HepG2 (cell line): ENCODE data around the gene TTC38. TPM values are rescaled to one million over a fixed set of nuclear protein-coding genes. Genes with fewer than 3 reads are reported as not detected.
A peak's percentile ranks its signal among the peaks of the same experiment; 100 is the strongest.

ENCODE experiments used
- CBX2 ChIP-seq, 2 experiments: fragments of 200-600 bp in 1 of 2; sonication (generic); formaldehyde crosslinking in 1 of 2; IDR thresholded peaks; 2 replicates each; pipeline versions ENCODE4 v1.7.0 to v1.8.1; 2018 to 2022; ENCODE audit warnings: low read depth in 2 of 2, low read length in 1 of 2, mild to moderate bottlenecking in 1 of 2, missing genetic modification reagents in 1 of 2
- CCDC6 ChIP-seq: sonication (generic); formaldehyde crosslinking; IDR thresholded peaks from 2 replicates; pipeline ENCODE4 v1.8.1; 2022; ENCODE audit warnings: mild to moderate bottlenecking, missing genetic modification reagents, moderate library complexity
- CERS6 ChIP-seq: sonication (generic); formaldehyde crosslinking; IDR thresholded peaks from 2 replicates; pipeline ENCODE4 v1.5.0; 2020; ENCODE audit warnings: missing genetic modification reagents
- FOXA3 ChIP-seq: IDR thresholded peaks from 2 replicates; pipeline ENCODE4 v1.6.1; 2016; ENCODE audit warnings: missing genetic modification reagents, missing compliant biosample characterization
- GRHL1 ChIP-seq: sonication (generic); formaldehyde crosslinking; conservative IDR thresholded peaks from 2 replicates; pipeline ENCODE4 v1.8.0; 2022; ENCODE audit warnings: missing genetic modification reagents
- HHEX ChIP-seq: IDR thresholded peaks from 2 replicates; pipeline ENCODE4 v1.6.1; 2016; ENCODE audit warnings: control low read depth
- HNF1B ChIP-seq: sonication (generic); formaldehyde crosslinking; IDR thresholded peaks from 2 replicates; pipeline ENCODE4 v1.5.1; 2020; ENCODE audit warnings: mild to moderate bottlenecking, moderate library complexity, missing genetic modification reagents
- MED13 ChIP-seq: sonication (generic); formaldehyde crosslinking; IDR thresholded peaks from 2 replicates; pipeline ENCODE4 v1.5.0; 2020; ENCODE audit warnings: missing genetic modification reagents
- PHB2 ChIP-seq: fragments of 450-650 bp; IDR thresholded peaks from 2 replicates; pipeline ENCODE4 v1.6.1; 2018; ENCODE audit not compliant: partially characterized antibody
- SAP130 ChIP-seq: IDR thresholded peaks from 2 replicates; pipeline ENCODE4 v1.6.1; 2016; ENCODE audit warnings: low read depth
- SCMH1 ChIP-seq: sonication (generic); formaldehyde crosslinking; IDR thresholded peaks from 2 replicates; pipeline ENCODE4 v1.9.0; 2021; ENCODE audit warnings: missing genetic modification reagents, mild to moderate bottlenecking, borderline replicate concordance
- TAF1 ChIP-seq: sonication (generic); formaldehyde crosslinking; IDR thresholded peaks from 2 replicates; pipeline ENCODE4 v1.4.0; 2020; ENCODE audit warnings: missing genetic modification reagents
- ZBTB1 ChIP-seq: sonication (generic); formaldehyde crosslinking; IDR thresholded peaks from 2 replicates; pipeline ENCODE4 v1.4.0; 2020; ENCODE audit warnings: missing genetic modification reagents, borderline replicate concordance
- ZNF121 ChIP-seq: sonication (generic); formaldehyde crosslinking; IDR thresholded peaks from 2 replicates; pipeline ENCODE4 v1.5.0; 2020; ENCODE audit warnings: mild to moderate bottlenecking, missing genetic modification reagents
- ZNF260 ChIP-seq: sonication (generic); formaldehyde crosslinking; IDR thresholded peaks from 2 replicates; pipeline ENCODE4 v1.4.0; 2020; ENCODE audit warnings: missing genetic modification reagents, low read depth, mild to moderate bottlenecking, borderline replicate concordance
- ZNF264 ChIP-seq: sonication (generic); formaldehyde crosslinking; IDR thresholded peaks from 2 replicates; pipeline ENCODE4 v1.4.0; 2020; ENCODE audit warnings: missing genetic modification reagents
- ZNF292 ChIP-seq: sonication (generic); formaldehyde crosslinking; IDR thresholded peaks from 2 replicates; pipeline ENCODE4 v1.8.1; 2022; ENCODE audit warnings: mild to moderate bottlenecking, low read depth, missing genetic modification reagents, borderline replicate concordance
- ZNF616 ChIP-seq: sonication (generic); formaldehyde crosslinking; IDR thresholded peaks from 2 replicates; pipeline ENCODE4 v1.5.0; 2020; ENCODE audit warnings: low read depth, mild to moderate bottlenecking, missing genetic modification reagents
- ZNF740 ChIP-seq: sonication (generic); formaldehyde crosslinking; IDR thresholded peaks from 2 replicates; pipeline ENCODE4 v1.4.0; 2020; ENCODE audit warnings: missing genetic modification reagents
- ZNF784 ChIP-seq: sonication (generic); formaldehyde crosslinking; IDR thresholded peaks from 2 replicates; pipeline ENCODE4 v1.5.1; 2020; ENCODE audit warnings: missing genetic modification reagents, mild to moderate bottlenecking, borderline replicate concordance
- ZUFSP ChIP-seq: sonication (generic); formaldehyde crosslinking; IDR thresholded peaks from 2 replicates; pipeline ENCODE4 v1.9.0; 2021; ENCODE audit warnings: missing genetic modification reagents, mild to moderate bottlenecking, borderline replicate concordance
- polyA plus RNA-seq, 8 experiments: library from polyadenylated mRNA; depleted of rRNA in 3 of 8; stranded (reverse) in 7 of 8; unstranded in 1 of 8; fragments of >200 nt; fragmentation: Illumina TruSeq in 4 of 8; extraction: Trizol in 4 of 8; gene quantifications; 2 replicates each; pipeline versions ENCODE4 v1.2.1 to v1.2.3, GENCODE V29; 2011 to 2016; ENCODE audit warnings: low read depth in 4 of 8, missing spikeins in 1 of 8, mixed read lengths in 1 of 8; ENCODE audit not compliant: insufficient read depth in 1 of 8
- total RNA-seq, 5 experiments: library from RNA; depleted of rRNA; stranded (reverse); fragments of >200 nt; fragmentation: Illumina TruSeq; extraction: Trizol; gene quantifications; 2 replicates each; pipeline ENCODE4 v1.2.3, GENCODE V29; 2016; ENCODE audit warnings: low read depth in 1 of 5

The TTC38 gene
- total and polyA plus RNA-seq, 2 of the 13 experiments (the other 11 are each of a cell fraction or from before 2014, with no cell fraction given) = 101 to 105 TPM

DNA sequence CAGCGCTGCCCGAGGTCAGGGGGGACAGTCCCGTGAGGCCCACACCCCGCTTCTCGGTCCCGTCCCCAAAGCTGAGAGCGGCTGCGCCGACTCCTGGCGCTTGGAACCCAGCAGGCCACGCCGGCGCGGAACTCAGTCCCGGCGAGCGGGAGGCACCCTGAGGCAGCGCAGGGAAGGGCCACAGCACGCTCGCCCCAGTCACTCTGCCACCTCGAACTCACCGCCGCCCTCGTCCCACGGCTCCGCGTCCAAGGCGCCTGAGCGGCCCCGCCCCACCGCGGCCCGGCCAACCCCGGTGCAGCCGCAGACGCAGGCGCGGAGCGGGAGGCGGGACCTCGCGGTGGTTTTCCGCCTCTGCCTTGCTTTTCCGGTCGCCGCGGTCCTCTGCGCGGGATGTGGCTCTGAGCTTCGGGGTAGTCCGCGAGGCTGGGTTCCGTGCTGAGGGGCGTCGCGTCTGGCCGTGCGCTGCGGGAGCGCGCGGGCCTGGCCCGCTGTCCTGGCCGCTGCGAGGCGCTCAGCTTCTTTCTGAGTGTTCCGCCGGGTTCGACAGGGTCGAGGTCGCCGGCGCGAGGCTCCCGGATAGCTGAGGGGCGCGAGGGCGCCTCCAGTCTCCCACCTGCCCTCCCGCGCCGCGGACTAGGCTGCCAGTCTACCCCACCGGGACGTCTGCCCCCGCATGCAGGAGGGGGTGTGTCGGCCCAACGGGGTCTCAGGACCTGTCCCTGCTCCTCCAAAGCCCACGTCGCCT is 17.6 kb upstream of the TTC38 start, which contains the start of gene CDPF1 (continued):
- TF ChIP-seq HNF1B (CRISPR knock-in tag) (peak; percentile 15; the same call in 1 of the 2 replicates), SAP130 (peak; percentile 89), ZNF264 (peak; percentile 89; the same call in 1 of the 2 replicates), PHB2 (no peak), SCMH1 (CRISPR knock-in tag) (no peak), ZNF292 (CRISPR knock-in tag) (no peak), ZNF260 (no peak; the same call in 1 of the 2 replicates), ZUFSP (CRISPR knock-in tag) (no peak), FOXA3 (peak; percentile 59), ZNF616 (CRISPR knock-in tag) (peak; percentile 81; the same call in 1 of the 2 replicates), ZNF740 (peak; percentile 51; the same call in 1 of the 2 replicates), ZNF121 (CRISPR knock-in tag) (peak; percentile 64; the same call in 1 of the 2 replicates), HHEX (CRISPR knock-in tag) (no peak), MED13 (CRISPR knock-in tag) (peak; percentile 62), ZNF784 (CRISPR knock-in tag) (peak; percentile 78), ZBTB1 (no peak), CBX2 (IDR thresholded peaks at IDR 0.05; ENCODE audit: low read depth, low read length) (no peak), CBX2 (CRISPR knock-in tag; IDR thresholded peaks at IDR 0.05; ENCODE audit: low read depth) (no peak), CERS6 (CRISPR knock-in tag) (peak; percentile 45; the same call in 1 of the 2 replicates), GRHL1 (CRISPR knock-in tag) (no peak), TAF1 (CRISPR knock-in tag) (peak; percentile 93), CCDC6 (CRISPR knock-in tag) (peak; percentile 91)
